ENCODE measurements around the gene KRT25.
"Not testable (repeated sequence)": the region's sequence is repeated elsewhere in the genome, so short reads cannot be mapped to it uniquely, and the experiment has no call there.

The KRT25 gene

DNA sequence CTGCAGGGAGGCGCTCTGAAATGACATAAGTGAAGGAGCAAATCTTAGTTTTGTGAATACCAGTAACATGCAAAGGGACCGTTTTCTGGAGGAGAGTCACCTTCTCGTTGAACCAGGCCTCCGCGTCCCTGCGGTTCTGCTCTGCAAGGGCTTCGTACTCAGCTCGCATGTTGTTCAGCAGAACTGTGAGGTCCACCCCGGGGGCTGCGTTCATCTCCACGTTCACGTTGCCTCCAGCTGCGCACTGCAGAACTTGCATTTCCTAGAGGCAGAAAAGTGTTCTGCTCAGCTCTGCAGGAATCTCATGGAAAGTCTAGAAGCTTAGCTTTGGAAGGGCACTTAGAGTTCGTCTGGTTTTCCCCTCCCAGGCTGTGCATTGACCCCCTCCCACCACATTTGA, 4.1 kb downstream of the KRT25 start:
- no peak for DNase-seq (ENCODE audit: low spot score)

GRCh38 chr17:40750391-40750790, 4.7 kb downstream of the KRT25 start:
- DNase-seq (ENCODE audit: low spot score) = no peak

DNA sequence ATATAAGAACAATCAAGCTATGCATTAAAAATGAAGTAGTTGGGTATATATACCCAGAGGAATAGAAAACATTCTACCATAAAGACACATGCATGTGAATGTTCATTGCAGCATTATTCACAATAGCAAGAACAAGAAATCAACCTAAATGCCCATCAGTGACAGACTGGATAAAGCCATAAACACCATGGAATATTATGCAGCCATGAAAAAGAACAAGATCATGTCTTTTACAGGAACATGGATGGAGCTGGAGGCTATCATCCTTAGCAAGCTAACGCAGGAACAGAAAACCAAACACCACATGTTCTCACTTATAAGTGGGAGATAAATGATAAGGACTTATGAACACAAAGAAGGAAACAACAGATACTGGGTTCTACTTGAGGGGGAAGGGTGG, 6.5 kb downstream of the KRT25 start:
- DNase-seq (ENCODE audit: low spot score) = not testable (repeated sequence)

DNA sequence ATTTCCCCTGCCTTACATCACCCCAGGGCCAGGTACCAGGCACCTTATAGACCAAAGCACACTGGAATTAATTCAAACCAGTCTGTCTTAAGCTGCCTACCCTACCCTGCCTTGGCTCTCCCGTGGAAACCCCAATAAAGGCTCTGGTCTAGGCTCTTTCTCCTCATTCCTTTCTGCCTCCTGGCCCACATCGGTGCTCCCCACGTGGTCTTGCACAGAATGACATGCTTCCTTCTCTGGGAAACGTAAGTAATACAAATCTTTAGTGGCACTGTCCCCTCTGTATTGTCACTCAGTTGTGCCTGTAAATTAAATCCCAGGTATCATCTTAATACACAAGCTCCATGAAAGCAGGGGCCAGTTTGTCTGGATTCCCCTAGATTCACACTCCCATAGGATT, 16.6 kb downstream of the KRT25 start:
- DNase-seq (ENCODE audit: low spot score) = no peak

DNA sequence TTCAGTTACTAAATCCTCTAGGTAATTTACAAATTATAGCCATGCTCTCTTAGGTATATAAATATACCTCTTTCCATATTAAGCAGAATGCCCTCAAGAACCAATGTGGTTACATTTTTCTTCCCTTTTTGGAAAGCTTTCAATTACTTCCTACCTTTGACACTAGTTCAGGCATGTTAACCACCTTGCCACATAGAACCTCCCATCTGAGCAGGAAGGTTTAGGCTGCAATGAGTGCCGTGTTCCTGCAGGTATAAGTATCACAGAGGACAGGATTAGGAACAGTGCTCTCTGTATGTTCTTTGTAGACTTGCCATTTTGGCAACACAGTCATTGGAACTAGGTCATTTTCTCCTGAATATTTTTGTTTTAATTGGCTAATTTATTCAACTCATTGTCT, 20.1 kb downstream of the KRT25 start:
- DNase-seq (ENCODE audit: low spot score) = no peak

- no peak for DNase-seq (ENCODE audit: low spot score)
These were observed 21.1 kb downstream of the KRT25 start for GRCh38 chr17:40734018-40734417.

- no peak for DNase-seq (ENCODE audit: low spot score)
These were observed 24.2 kb downstream of the KRT25 start for GRCh38 chr17:40730970-40731369.

DNA sequence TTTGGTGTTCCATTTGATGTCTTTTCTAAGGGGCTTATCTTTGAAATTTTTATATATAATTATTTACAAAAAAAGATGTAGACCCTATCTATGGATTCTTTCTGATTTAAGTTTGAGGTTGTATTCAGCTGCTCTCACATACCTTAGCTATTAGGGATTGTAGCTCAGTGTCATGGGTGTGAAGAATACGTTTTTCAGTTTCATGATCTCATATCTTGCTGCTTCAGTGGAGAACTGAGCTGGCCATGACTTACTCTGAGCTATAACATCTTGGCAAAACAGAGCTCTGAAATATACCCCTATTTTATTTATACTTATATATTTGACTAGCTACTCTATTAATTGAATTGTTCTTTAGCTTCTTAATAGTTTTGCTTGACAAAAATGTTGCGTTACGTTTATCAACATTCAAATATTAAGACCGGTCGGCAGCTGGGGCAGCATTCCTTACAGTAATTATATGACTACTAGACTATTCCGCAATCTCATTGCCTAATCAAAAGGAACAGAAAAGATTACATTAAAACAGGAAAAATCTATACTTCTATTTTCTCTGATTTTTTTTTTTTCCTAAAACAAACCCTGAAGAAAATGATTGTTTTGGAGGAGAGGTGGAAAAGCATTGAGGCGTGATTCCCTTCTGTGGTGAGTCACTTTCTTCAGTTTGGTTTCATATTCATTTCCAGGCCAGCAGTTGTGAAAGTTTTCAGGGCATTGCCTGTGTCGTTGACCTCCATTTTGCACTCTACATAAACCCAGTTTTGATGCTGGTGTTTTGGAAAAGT, 27.5 kb downstream of the KRT25 start:
- peak; percentile 8 for DNase-seq (ENCODE audit: low spot score)

DNA sequence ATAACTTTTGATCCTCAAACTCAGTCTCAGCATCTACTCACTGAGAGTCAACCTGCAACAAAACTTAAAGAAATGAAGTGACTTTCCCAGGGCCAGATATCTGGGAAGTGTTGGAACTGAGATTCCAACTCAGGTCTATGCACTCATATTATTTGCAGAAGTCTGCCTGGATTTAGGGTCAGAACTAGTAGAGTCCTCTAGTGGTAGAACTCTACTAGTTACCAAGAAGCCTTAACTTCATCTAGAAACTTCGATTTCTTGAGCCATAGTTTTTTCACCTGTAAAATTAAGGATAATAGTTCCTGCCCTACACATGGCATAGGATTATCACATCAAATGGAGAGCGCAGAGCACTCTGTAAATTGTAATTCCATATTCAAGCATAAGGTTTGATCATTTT, 28.2 kb downstream of the KRT25 start:
- no peak for DNase-seq (ENCODE audit: low spot score)

GRCh38 chr17:40724656-40725055, 30.5 kb downstream of the KRT25 start:
- no peak for DNase-seq (ENCODE audit: low spot score)

- DNase-seq (ENCODE audit: low spot score) = no peak
These were observed 32.9 kb downstream of the KRT25 start for GRCh38 chr17:40722241-40722640.

DNA sequence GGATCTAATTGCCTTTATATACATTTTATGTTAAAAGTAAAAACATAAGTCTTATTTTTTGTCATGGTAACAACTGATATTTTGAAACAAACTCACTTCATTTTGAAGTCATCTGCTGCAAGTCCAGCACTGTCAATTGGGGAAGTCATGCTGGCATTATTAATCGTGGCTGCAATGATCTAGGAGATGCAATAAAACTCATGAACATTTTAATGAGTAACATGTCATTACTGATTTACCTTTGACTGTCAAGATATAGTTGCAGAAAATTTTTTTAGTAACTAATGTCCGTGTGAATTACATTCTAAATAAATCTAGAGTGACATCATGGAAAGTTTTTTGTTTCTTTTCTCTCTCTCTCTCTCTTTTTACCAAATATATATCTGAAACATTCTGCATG, 34.2 kb downstream of the KRT25 start:
- DNase-seq (ENCODE audit: low spot score) = no peak

GRCh38 chr17:40718930-40719329, 36.2 kb downstream of the KRT25 start:
- no peak for DNase-seq (ENCODE audit: low spot score)

DNA sequence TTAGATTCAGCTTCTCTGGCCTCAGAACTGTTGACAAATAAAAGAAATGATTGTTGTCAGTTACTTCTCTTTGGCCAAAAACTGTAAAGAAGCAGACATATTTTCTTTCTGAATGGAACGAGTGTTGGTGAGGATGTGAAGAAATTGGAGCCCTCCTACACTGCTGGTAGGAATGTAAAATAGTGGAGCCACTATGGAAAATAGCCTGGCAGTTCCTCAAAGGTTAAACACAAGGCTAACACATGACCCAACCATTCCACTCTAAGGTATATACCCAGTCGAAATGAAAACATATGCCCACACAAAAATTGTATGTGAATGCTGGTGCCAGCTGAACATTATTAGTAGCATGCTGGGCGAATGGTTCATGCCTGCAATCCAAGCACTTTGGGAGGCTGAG, 37.4 kb downstream of the KRT25 start:
- no peak for DNase-seq (ENCODE audit: low spot score)

GRCh38 chr17:40714473-40714872, 40.7 kb downstream of the KRT25 start:
- no peak for DNase-seq (ENCODE audit: low spot score)

- no peak for DNase-seq (ENCODE audit: low spot score)
These were observed 47.4 kb downstream of the KRT25 start for GRCh38 chr17:40707745-40708144.

- no peak for DNase-seq (ENCODE audit: low spot score)
These were observed 49.5 kb downstream of the KRT25 start for GRCh38 chr17:40705584-40705983.

- no peak for DNase-seq (ENCODE audit: low spot score)
These were observed 51.5 kb downstream of the KRT25 start, which contains the start of gene KRT24 for GRCh38 chr17:40703652-40704051. Gene KRT24, minus strand, starts transcription at chr17:40703752. Its CDS starts 59 bp downstream, at chr17:40703693.

- no peak for DNase-seq (ENCODE audit: low spot score)
These were observed 52.9 kb downstream of the KRT25 start for GRCh38 chr17:40702271-40702670.

- no peak for DNase-seq (ENCODE audit: low spot score)
These were observed 55.3 kb downstream of the KRT25 start for GRCh38 chr17:40699853-40700252.

GRCh38 chr17:40699371-40699770, 55.8 kb downstream of the KRT25 start:
- DNase-seq (ENCODE audit: low spot score) = no peak

Measured in AG08395 (cell line).